GM21526 (cell line): ENCODE data around the gene ANKFN1.

Experiments
- ATAC-seq: cut with Tn5 transposase; IDR thresholded peaks from one replicate; pipeline ENCODE4 v1.9.1; 2021; ENCODE audit warnings: moderate library complexity; ENCODE audit not compliant: unreplicated experiment, low FRiP score

ANKFN1 gene

GRCh38 chr17:56175299-56175955 is 22.2 kb downstream of the ANKFN1 start:
- no peak for ATAC-seq

GRCh38 chr17:56176091-56176490 is 22.8 kb downstream of the ANKFN1 start:
- no peak for ATAC-seq

DNA sequence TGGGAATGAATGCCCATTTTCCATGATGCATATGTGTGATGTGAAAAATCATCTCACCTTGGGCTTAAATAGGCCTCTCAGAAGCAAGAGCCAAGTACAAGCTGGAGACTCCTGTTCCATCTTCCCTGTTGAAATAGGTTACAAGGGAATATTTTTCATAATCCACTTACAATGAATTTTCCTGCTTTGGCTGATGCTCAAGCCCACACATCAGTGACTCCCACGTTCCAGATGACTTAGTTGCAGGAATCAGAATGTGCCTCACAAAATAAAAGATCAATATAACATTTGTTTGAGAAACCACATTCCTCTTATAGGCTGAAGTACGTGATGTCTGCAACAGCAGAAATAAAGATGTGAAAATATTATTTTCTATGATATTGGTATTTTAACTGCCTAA is 24.1 kb downstream of the ANKFN1 start:
- no peak for ATAC-seq

DNA sequence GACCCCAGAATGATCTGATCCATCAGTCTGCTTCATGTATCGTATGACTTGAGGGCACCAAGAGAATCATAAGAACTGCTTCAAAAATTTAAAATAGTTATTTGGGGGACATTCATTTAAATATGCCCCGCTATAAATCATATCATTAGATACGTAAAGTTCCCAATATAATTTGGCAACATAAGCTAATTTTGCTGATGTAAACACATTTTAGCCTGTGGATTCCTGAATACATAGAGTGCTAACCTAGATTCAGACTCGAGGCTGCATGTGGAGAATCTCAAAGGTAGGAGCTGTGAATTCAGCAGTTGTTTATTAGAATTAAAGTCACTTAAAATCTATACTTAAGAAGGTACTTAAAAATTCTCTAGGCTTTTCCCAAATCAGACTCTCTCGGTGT is 24.9 kb downstream of the ANKFN1 start:
- no peak for ATAC-seq

- ATAC-seq: no peak
Observed at GRCh38 chr17:56182081-56182480, 28.8 kb downstream of the ANKFN1 start.

GRCh38 chr17:56184650-56185049 is 31.4 kb downstream of the ANKFN1 start:
- ATAC-seq: no peak

DNA sequence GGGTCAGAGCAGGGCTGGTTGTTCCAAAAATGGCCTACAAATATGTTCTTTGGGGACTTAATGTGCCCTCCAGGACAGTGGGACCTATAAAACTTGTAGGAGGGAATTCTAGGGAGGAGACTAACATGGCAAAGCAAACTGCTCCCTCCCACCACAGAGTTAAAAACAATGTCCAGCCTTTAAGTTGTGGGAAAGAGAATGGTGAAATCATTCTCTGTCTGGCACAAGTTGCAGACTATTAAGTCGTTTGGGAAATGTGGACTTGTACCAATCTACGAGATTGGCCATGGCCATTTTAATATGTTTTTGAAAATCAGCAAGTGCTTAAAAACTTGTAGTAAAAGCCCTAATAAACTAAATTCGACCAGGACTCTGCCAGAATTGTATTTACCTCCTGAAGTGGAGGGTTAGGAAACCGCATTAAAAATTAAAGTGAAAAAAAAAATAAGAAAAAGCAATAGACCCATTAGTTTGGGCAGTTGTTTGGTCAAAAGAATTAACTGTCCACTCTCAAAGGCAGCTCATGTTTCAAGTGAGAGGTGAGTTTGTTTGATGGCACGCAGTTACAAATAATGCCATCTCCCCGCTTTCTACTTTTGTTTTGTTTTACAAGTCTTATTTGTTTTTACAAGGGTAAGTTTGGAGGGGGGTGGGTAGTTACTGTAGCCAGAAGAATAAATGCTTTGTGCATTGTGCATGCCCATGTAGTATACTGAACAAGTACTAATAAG is 32.4 kb downstream of the ANKFN1 start:
- no peak for ATAC-seq

GRCh38 chr17:56186222-56186786 is 33.0 kb downstream of the ANKFN1 start:
- ATAC-seq: no peak

- ATAC-seq: no peak
Observed at GRCh38 chr17:56203430-56203829, 50.2 kb downstream of the ANKFN1 start.

GRCh38 chr17:56206351-56206750 is 53.1 kb downstream of the ANKFN1 start:
- ATAC-seq: no peak

- ATAC-seq: no peak
Observed at GRCh38 chr17:56213031-56213430, 59.8 kb downstream of the ANKFN1 start.

- ATAC-seq: no peak
Observed at GRCh38 chr17:56217921-56218320, 64.6 kb downstream of the ANKFN1 start.

DNA sequence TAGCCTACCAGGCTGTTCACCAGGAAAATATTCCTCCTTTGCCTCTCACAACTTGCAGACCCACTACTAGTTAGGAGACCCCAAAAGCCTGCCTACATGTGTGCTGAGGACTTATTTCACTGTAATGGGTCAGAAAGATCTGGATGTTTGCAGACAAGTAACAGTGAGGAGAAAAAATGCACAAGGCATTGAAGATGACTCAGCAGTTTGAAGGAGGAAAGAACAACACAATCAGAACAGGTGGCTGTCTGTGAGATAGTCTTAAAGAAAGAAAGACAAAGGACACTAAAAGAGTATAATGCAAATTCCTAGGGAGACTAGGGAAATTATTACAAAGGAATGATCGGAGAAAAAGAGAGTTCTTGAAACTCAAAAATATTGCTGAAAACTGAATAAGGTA is 69.0 kb downstream of the ANKFN1 start:
- no peak for ATAC-seq

- no peak for ATAC-seq
Observed at GRCh38 chr17:56230660-56231059, 77.4 kb downstream of the ANKFN1 start.

GRCh38 chr17:56231252-56231651 is 78.0 kb downstream of the ANKFN1 start:
- no peak for ATAC-seq

- ATAC-seq: no peak
Observed at GRCh38 chr17:56231693-56232092, 78.4 kb downstream of the ANKFN1 start.

DNA sequence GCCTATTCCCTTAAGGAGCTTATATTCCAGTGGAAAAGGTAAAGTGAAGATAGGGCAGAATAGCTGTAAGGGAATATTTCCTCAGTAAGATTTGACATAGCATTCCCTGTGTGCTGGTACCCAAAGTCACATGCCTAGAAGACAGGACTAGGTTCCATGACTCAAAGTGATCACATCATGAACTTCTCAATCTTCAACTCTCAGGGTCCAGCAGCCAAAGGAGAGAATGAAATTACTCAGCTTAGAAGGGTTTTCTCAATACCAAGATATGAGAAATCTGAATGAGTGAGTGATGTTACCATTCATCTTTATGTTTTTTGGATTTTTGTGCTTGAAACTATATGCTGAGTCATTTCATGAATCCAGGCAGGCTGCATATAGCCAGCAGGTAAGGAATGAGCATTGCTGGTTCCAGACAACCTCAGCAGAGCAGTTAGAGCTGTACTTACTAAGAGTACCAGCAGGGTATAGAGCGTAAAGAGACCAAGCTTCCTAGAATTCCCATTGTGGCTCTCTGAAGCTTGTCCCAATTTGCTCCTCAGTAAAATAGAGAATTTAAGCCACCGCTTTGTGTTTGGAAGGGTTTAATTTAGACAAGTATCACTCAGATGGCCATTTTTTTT is 91.1 kb downstream of the ANKFN1 start:
- no peak for ATAC-seq

GRCh38 chr17:56247816-56248215 is 94.5 kb downstream of the ANKFN1 start:
- ATAC-seq: no peak

DNA sequence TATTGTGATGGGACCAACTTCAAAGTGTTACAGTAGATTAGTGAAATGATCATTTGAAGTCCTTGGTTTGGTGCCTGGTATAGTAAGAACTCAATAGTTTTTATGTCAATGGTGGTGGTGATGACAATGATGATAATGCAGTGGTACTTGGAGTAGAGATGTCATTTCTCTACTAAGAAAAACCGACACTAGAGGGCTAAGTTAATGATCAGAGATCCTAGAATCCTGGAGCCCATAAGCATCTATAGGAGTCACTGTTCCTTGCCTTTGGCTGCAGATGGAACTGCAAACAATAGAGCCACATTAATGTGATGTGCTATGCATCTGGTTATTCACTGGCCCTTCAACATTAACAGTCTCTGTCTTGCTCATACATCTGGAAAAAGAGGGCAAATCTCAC is 103.8 kb downstream of the ANKFN1 start:
- no peak for ATAC-seq

DNA sequence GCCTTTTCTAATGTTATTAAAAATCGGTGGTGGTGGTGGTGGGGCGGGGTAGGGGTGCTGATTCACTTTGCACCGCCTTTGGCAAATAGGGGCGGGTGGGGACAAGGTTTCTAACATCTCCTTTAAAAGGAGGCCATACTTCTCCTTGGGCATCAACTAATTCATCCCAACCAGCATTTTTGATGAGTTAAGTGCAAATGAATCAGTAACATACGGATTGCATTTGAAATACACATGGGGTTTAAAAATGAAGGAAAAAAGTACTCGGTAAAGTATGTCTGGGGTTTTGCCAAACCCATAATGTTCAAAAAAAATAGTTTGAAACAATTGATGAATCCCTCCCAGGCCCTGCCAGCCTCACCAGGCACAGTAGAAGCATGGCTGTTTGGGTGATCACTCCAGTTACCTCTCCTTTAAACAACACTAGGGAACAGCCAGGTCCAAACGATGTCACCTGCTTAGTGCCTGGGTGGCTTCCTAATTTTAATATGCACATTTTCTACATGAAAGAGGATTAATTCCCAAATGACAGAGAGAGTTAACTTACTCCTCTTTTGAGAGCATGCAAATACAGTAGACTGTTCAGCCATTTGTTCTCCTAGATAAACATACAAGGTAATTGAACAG is 107.2 kb downstream of the ANKFN1 start:
- no peak for ATAC-seq

- ATAC-seq: no peak
Observed at GRCh38 chr17:56262803-56263202, 109.5 kb downstream of the ANKFN1 start.
